Transverse colon (tissue), 4 donors: ENCODE data around the gene ZNF486. TPM values are rescaled to one million over a fixed set of nuclear protein-coding genes. Genes with fewer than 3 reads are reported as not detected.
"Not testable (repeated sequence)": the region's sequence is repeated elsewhere in the genome, so short reads cannot be mapped to it uniquely, and the experiment has no call there.

Experiments used
- DNase-seq: peaks from one replicate; pipeline ENCODE4 v3.0.0-alpha.2; 2019
- H3K27ac ChIP-seq, 4 donors: fragments of 200-600 bp; sonication (generic); 2 replicates each; pipeline ENCODE4 v1.5.1; 2016 to 2018; ENCODE audit warnings: inconsistent platforms in 4 of 4
- H3K27me3 ChIP-seq: fragments of 200-600 bp; sonication (generic); 2 replicates; pipeline ENCODE4 v1.5.1; 2017; ENCODE audit warnings: inconsistent platforms
- H3K36me3 ChIP-seq, 4 donors: fragments of 200-600 bp; sonication (generic); 2 replicates each; pipeline ENCODE4 v1.5.1; 2017 to 2019; ENCODE audit warnings: inconsistent platforms in 4 of 4
- H3K4me1 ChIP-seq, 4 donors: fragments of 200-600 bp; sonication (generic); 2 replicates each; pipeline ENCODE4 v1.5.1; 2017 to 2020; ENCODE audit warnings: inconsistent platforms in 4 of 4
- H3K4me3 ChIP-seq, 4 donors: fragments of 200-600 bp; sonication (generic); 1 replicate in 1 of 4; 2 replicates in 3 of 4; pipeline versions ENCODE4 v1.5.1 to v1.6.1; 2017 to 2019; ENCODE audit warnings: inconsistent platforms in 4 of 4
- H3K9me3 ChIP-seq, 2 donors: fragments of 200-600 bp; sonication (generic); 2 replicates each; pipeline ENCODE4 v1.5.1; 2017 to 2019; ENCODE audit warnings: inconsistent platforms in 2 of 2
- CTCF ChIP-seq, 5 experiments: fragments of 200-600 bp in 3 of 5; fragments of 450-650 bp in 2 of 5; sonication (generic) in 3 of 5; IDR thresholded peaks; 1 replicate in 2 of 5; 2 replicates in 3 of 5; pipeline ENCODE4 v1.5.1; 2016 to 2017; ENCODE audit warnings: antibody characterized with exemption in 5 of 5, inconsistent platforms in 3 of 5, mild to moderate bottlenecking in 2 of 5, moderate library complexity in 1 of 5
- EP300 ChIP-seq: sonication (generic); formaldehyde crosslinking; IDR thresholded peaks from one replicate; pipeline ENCODE4 v1.6.1; 2017; ENCODE audit warnings: antibody characterized with exemption, low read depth
- POLR2A ChIP-seq: fragments of 450-650 bp; IDR thresholded peaks from one replicate; pipeline ENCODE4 v1.6.1; 2016; ENCODE audit warnings: antibody characterized with exemption, mild to moderate bottlenecking, moderate library complexity
- POLR2AphosphoS5 ChIP-seq, 3 donors: sonication (generic); formaldehyde crosslinking; IDR thresholded peaks; one replicate each; pipeline ENCODE4 v1.6.1; 2016; ENCODE audit warnings: antibody characterized with exemption in 3 of 3
- WGBS, 2 donors: methylation state at CpG; one replicate each; pipeline ENCODE4 v1.1.5; 2018; ENCODE audit warnings: low coverage in 1 of 2; 5-methylcytosine and 5-hydroxymethylcytosine counted together
- in situ Hi-C, 4 donors: fragments of 200-750 bp; cut with MboI; loops; one replicate each; pipeline versions ENCODE4 v1.15.0 to v1.15.1; 2017; ENCODE audit warnings: low sequenced_read_pairs in 3 of 4, low pct_ligation_motif_present in 1 of 4, low pct_unique_long_range_greater_than_20kb in 1 of 4
- intact Hi-C: fragments of 100-400 bp; cut with DNase I; formaldehyde crosslinking; loops from one replicate; pipeline ENCODE4 v1.15.1; 2023; ENCODE audit warnings: low total_unique reads
- total RNA-seq, 4 donors: library from RNA; depleted of rRNA; stranded (reverse); fragments of >200 nt; gene quantifications; one replicate each; pipeline ENCODE4 v1.1.0, GENCODE V29; 2016

ZNF486 gene
- total RNA-seq, 4 donors from 2014 or later, result 0.80 to 3.5 (median 3.3) TPM; not detected in 1

- H3K4me1 ChIP-seq, result no peaks in the 10 kb centered on the region
- H3K27ac ChIP-seq, result no peak overlapping the region
- TF ChIP-seq POLR2A (no peak), EP300 (no peak), CTCF (IDR thresholded peaks at IDR 0.05) (no peak)
- no peaks in the 10 kb centered on the region for H3K36me3 ChIP-seq
- H3K4me3 ChIP-seq, result no peak overlapping the region
- no peaks in the 10 kb centered on the region for H3K9me3 ChIP-seq
- in situ Hi-C loops, result no loop called here
- no peaks in the 10 kb centered on the region for H3K27me3 ChIP-seq
- intact Hi-C loops, result no loop called here
- DNase-seq, result no peak
- WGBS, 2 donors, result 42 to 82% methylated on average over 5 to 12 of the region's 12 CpGs
Measured at GRCh38 chr19:20151617-20152145, 15.3 kb upstream of the ZNF486 start.

GRCh38 chr19:20152506-20152905 is 14.5 kb upstream of the ZNF486 start:
- H3K36me3 ChIP-seq, H3K27me3 ChIP-seq, H3K4me1 ChIP-seq, intact Hi-C loops, H3K4me3 ChIP-seq, H3K27ac ChIP-seq, H3K9me3 ChIP-seq, in situ Hi-C loops, DNase-seq: not testable (repeated sequence)
- WGBS, 2 donors, result 60 to 77% methylated on average over 2 to 10 of the region's 15 CpGs

- no peaks in the 10 kb centered on the region for H3K4me1 ChIP-seq
- no peak for DNase-seq
- 92 to 93% methylated on average over 2 to 4 of the region's 4 CpGs for WGBS, 2 donors
- no peaks in the 10 kb centered on the region for H3K27me3 ChIP-seq
- intact Hi-C loops (no loop called here), in situ Hi-C loops (no loop called here)
- no peak for TF ChIP-seq POLR2A
- TF ChIP-seq EP300, result no peak
- no peak for TF ChIP-seq CTCF (IDR thresholded peaks at IDR 0.05)
- TF ChIP-seq POLR2AphosphoS5 (IDR thresholded peaks at IDR 0.05), result no peak
- no peak overlapping the region for H3K27ac ChIP-seq
- no peaks in the 10 kb centered on the region for H3K9me3 ChIP-seq
- no peak overlapping the region for H3K4me3 ChIP-seq
- H3K36me3 ChIP-seq, result no peaks in the 10 kb centered on the region
Measured at GRCh38 chr19:20153281-20153680, 13.7 kb upstream of the ZNF486 start.

- Histone ChIP-seq H3K27me3 (no peaks in the 10 kb centered on the region), H3K27ac (no peak overlapping the region), H3K36me3 (no peaks in the 10 kb centered on the region), H3K9me3 (no peaks in the 10 kb centered on the region), H3K4me3 (no peak overlapping the region), H3K4me1 (no peaks in the 10 kb centered on the region)
- no peak for TF ChIP-seq POLR2A
- TF ChIP-seq POLR2AphosphoS5 (IDR thresholded peaks at IDR 0.05), result no peak
- TF ChIP-seq EP300, result no peak
- no peak for TF ChIP-seq CTCF (IDR thresholded peaks at IDR 0.05)
- WGBS, 2 donors, result 80 to 90% methylated on average over 2 to 4 of the region's 4 CpGs
- no peak for DNase-seq
- in situ Hi-C loops (no loop called here), intact Hi-C loops (no loop called here)
Measured at GRCh38 chr19:20154636-20155035, 12.4 kb upstream of the ZNF486 start.

- H3K9me3 ChIP-seq, result no peaks in the 10 kb centered on the region
- no peaks in the 10 kb centered on the region for H3K27me3 ChIP-seq
- no peak for DNase-seq
- TF ChIP-seq CTCF (IDR thresholded peaks at IDR 0.05) (no peak), POLR2A (no peak), EP300 (no peak), POLR2AphosphoS5 (IDR thresholded peaks at IDR 0.05) (no peak)
- in situ Hi-C loops, result no loop called here
- peaks cover 1 to 3% (median 2%) of the 10 kb centered on the region in 4 donors for H3K4me1 ChIP-seq
- no peaks in the 10 kb centered on the region for H3K36me3 ChIP-seq
- no peak overlapping the region for H3K27ac ChIP-seq
- H3K4me3 ChIP-seq, result no peak overlapping the region
- WGBS, 2 donors, result 65 to 83% methylated on average over 2 to 3 of the region's 3 CpGs
- intact Hi-C loops, result no loop called here
Measured at GRCh38 chr19:20162821-20163220, 4.2 kb upstream of the ZNF486 start.
